H9 (cell line): Measurements from ENCODE around the gene SLC51B. TPM values are rescaled to one million over a fixed set of nuclear protein-coding genes. Genes with fewer than 3 reads are reported as not detected.

Source experiments
- DNase-seq: peaks from one replicate; pipeline ENCODE4 v3.0.0-alpha.2; 2017
- H2AFZ ChIP-seq: one replicate; pipeline ENCODE4 v1.6.1; 2013; ENCODE audit warnings: mild to moderate bottlenecking, low read length, control low read depth, moderate library complexity
- H2AK5ac ChIP-seq: 2 replicates; pipeline ENCODE4 v1.6.1; 2013; ENCODE audit warnings: low read length, control low read depth, mixed read lengths; ENCODE audit not compliant: insufficient read length
- H2BK120ac ChIP-seq: one replicate; pipeline ENCODE4 v1.6.1; 2013; ENCODE audit warnings: low read depth, mild to moderate bottlenecking, low read length, control low read depth, inconsistent platforms; ENCODE audit not compliant: poor library complexity, severe bottlenecking
- H2BK12ac ChIP-seq: 2 replicates; pipeline ENCODE4 v1.6.1; 2013; ENCODE audit warnings: low read length, control low read depth, mixed read lengths, low read depth; ENCODE audit not compliant: insufficient read length
- H2BK15ac ChIP-seq: 2 replicates; pipeline ENCODE4 v1.6.1; 2013; ENCODE audit warnings: low read depth, low read length, control low read depth
- H2BK20ac ChIP-seq: one replicate; pipeline ENCODE4 v1.6.1; 2013; ENCODE audit warnings: low read depth, mild to moderate bottlenecking, low read length, control low read depth, inconsistent platforms; ENCODE audit not compliant: poor library complexity, severe bottlenecking
- H2BK5ac ChIP-seq: 2 replicates; pipeline ENCODE4 v1.6.1; 2013; ENCODE audit warnings: low read length, control low read depth, mixed read lengths; ENCODE audit not compliant: insufficient read length
- H3K14ac ChIP-seq: 2 replicates; pipeline ENCODE4 v1.6.1; 2013; ENCODE audit warnings: low read length, control low read depth; ENCODE audit not compliant: insufficient read depth
- H3K18ac ChIP-seq: 2 replicates; pipeline ENCODE4 v1.6.1; 2013; ENCODE audit warnings: low read depth, mild to moderate bottlenecking, mixed read lengths, low read length, control low read depth; ENCODE audit not compliant: insufficient read length
- H3K23ac ChIP-seq: 2 replicates; pipeline ENCODE4 v1.6.1; 2013; ENCODE audit warnings: low read length, control low read depth, mixed read lengths, low read depth; ENCODE audit not compliant: insufficient read length
- H3K23me2 ChIP-seq: 2 replicates; pipeline ENCODE4 v1.6.1; 2013; ENCODE audit warnings: low read depth, mild to moderate bottlenecking, mixed read lengths, low read length, control low read depth; ENCODE audit not compliant: insufficient read length, poor library complexity, severe bottlenecking
- H3K27ac ChIP-seq: 2 replicates; pipeline ENCODE4 v1.5.1; 2013; ENCODE audit warnings: low read length, control low read depth, mixed read lengths, low read depth; ENCODE audit not compliant: insufficient read length
- H3K27me3 ChIP-seq: 2 replicates; pipeline ENCODE4 v1.6.1; 2013; ENCODE audit warnings: low read length, control low read depth, inconsistent platforms; ENCODE audit not compliant: insufficient read depth
- H3K4ac ChIP-seq: 2 replicates; pipeline ENCODE4 v1.6.1; 2013; ENCODE audit warnings: low read depth, mild to moderate bottlenecking, control low read depth, inconsistent platforms, low read length, moderate library complexity
- H3K4me1 ChIP-seq: 2 replicates; pipeline ENCODE4 v1.6.1; 2013; ENCODE audit warnings: low read length, control low read depth, inconsistent platforms; ENCODE audit not compliant: insufficient read depth
- H3K4me2 ChIP-seq: 2 replicates; pipeline ENCODE4 v1.6.1; 2013; ENCODE audit warnings: low read length, control low read depth, mixed read lengths; ENCODE audit not compliant: insufficient read length, insufficient read depth
- H3K56ac ChIP-seq: 2 replicates; pipeline ENCODE4 v1.6.1; 2013; ENCODE audit warnings: low read depth, mild to moderate bottlenecking, mixed read lengths, low read length, control low read depth; ENCODE audit not compliant: insufficient read length
- H3K79me1 ChIP-seq: 2 replicates; pipeline ENCODE4 v1.6.1; 2013; ENCODE audit warnings: low read depth, mild to moderate bottlenecking, moderate library complexity, low read length, control low read depth, inconsistent platforms; ENCODE audit not compliant: insufficient read depth, poor library complexity, severe bottlenecking
- H3K79me2 ChIP-seq: 2 replicates; pipeline ENCODE4 v1.6.1; 2013; ENCODE audit warnings: low read length, control low read depth, inconsistent platforms; ENCODE audit not compliant: insufficient read depth
- H3K9ac ChIP-seq: 2 replicates; pipeline ENCODE4 v1.6.1; 2013; ENCODE audit warnings: low read length, control low read depth, mixed read lengths; ENCODE audit not compliant: insufficient read length; ENCODE audit errors: extremely low read depth
- H3K9me3 ChIP-seq: one replicate; pipeline ENCODE4 v1.6.1; 2013; ENCODE audit warnings: low read depth, low read length, inconsistent platforms; ENCODE audit not compliant: control insufficient read depth
- H3T11ph ChIP-seq: one replicate; pipeline ENCODE4 v1.6.1; 2013; ENCODE audit warnings: mild to moderate bottlenecking, low read length, control low read depth, inconsistent platforms
- H4K20me1 ChIP-seq: one replicate; pipeline ENCODE4 v1.6.1; 2013; ENCODE audit not compliant: control insufficient read depth, insufficient read length, insufficient read depth
- H4K5ac ChIP-seq: 2 replicates; pipeline ENCODE4 v1.6.1; 2013; ENCODE audit warnings: low read depth, mild to moderate bottlenecking, mixed read lengths, low read length, control low read depth; ENCODE audit not compliant: insufficient read length
- H4K8ac ChIP-seq: replicated peaks from 2 replicates; pipeline ENCODE4 v1.6.1; 2013; ENCODE audit warnings: low read length, control low read depth, mixed read lengths, low read depth; ENCODE audit not compliant: insufficient read length
- H4K91ac ChIP-seq: 2 replicates; pipeline ENCODE4 v1.6.1; 2013; ENCODE audit warnings: low read depth, mild to moderate bottlenecking, moderate library complexity, mixed read lengths, low read length, control low read depth; ENCODE audit not compliant: insufficient read length
- H3K27ac Mint-ChIP-seq, 3 experiments: 2 replicates in 2 of 3; 3 replicates in 1 of 3; pipeline ENCODE4 v1.8.0; 2020 to 2021; ENCODE audit warnings: mixed read lengths in 3 of 3, mild to moderate bottlenecking in 1 of 3, moderate library complexity in 1 of 3
- H3K27me3 Mint-ChIP-seq: 2 replicates; pipeline ENCODE4 v1.8.0; 2021; ENCODE audit warnings: low read depth, mild to moderate bottlenecking, moderate library complexity, mixed read lengths
- H3K36me3 Mint-ChIP-seq, 3 experiments: 2 replicates in 2 of 3; 3 replicates in 1 of 3; pipeline ENCODE4 v1.8.0; 2020 to 2021; ENCODE audit warnings: low read depth in 3 of 3, mixed read lengths in 3 of 3; ENCODE audit not compliant: insufficient read depth in 1 of 3
- H3K4me1 Mint-ChIP-seq, 2 experiments: 2 replicates each; pipeline ENCODE4 v1.8.0; 2020; ENCODE audit warnings: mixed read lengths in 2 of 2
- H3K4me3 Mint-ChIP-seq, 2 experiments: 2 replicates in 1 of 2; 3 replicates in 1 of 2; pipeline ENCODE4 v1.8.0; 2020 to 2021; ENCODE audit warnings: mild to moderate bottlenecking in 2 of 2, mixed read lengths in 2 of 2, moderate library complexity in 1 of 2
- H3K9me3 Mint-ChIP-seq, 2 experiments: 2 replicates in 1 of 2; 3 replicates in 1 of 2; pipeline ENCODE4 v1.8.0; 2020; ENCODE audit warnings: mild to moderate bottlenecking in 2 of 2, mixed read lengths in 2 of 2, moderate library complexity in 1 of 2
- WGBS: extraction: QIAGEN DNeasy Blood & Tissue Kit; methylation state at CpG from one replicate; pipeline ENCODE4 v1.1.7; 2013; ENCODE audit warnings: missing lambda C conversion rate, low lambda C conversion rate, mixed read lengths; ENCODE audit not compliant: insufficient read length; ENCODE audit errors: extremely low coverage; 5-methylcytosine and 5-hydroxymethylcytosine counted together
- total RNA-seq: library from RNA; stranded (reverse); gene quantifications from 2 replicates; pipeline ENCODE4 v1.2.1, GENCODE V29; 2021
- TF ChIP-seq, protein P1 (sequence below): fragments of 200-600 bp; sonication (generic); conservative IDR thresholded peaks from 3 replicates; pipeline ENCODE4 v1.8.0; 2021; ENCODE audit warnings: antibody characterized with exemption, mild to moderate bottlenecking

Gene SLC51B
- total RNA-seq, 1 experiment from 2014 or later, result not detected

DNA sequence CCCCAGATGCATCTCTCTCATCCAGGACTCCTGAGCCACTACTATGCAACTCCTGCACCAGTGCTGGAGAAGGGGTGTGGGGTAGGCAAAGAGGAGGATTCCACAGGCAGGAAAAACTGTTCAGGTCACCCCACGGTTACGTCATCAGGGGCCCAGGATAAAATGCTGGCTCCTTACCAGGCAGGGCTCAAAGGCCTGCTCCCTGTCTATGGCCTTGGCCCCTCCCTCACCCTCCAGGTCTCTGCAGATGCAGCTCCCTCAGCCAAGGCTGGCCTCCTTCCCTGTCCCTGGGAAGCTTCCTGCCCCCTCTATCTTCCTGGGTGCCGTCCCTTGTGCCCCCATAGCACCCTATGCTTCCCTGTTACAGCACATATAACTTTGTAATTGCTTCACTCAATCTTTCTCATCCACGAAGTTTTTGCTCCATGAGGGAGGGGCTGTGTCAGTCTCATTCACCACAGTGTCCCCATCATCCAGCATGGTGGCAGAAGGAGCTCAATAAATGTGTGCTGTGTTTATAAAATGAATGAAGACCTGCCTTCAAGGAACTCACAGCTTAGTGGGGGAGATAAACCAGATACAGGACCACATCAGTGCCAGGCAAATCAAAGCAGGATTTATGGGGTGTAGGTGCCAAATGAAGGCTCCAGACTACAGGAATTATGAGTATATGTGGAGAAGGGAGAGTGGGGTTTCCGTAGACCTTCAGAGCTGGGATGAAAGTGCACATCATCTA lies 50.0 kb downstream of the SLC51B start:
- no peaks in the 10 kb centered on the region for H3K4me1 ChIP-seq
- DNase-seq, result no peak
- H3K4me1 Mint-ChIP-seq, result peaks cover 3 to 6% of the 10 kb centered on the region in 2 experiments; a peak in 2 of 4 replicates
- H2BK15ac ChIP-seq, result no peak overlapping the region
- no peak overlapping the region for H3K23ac ChIP-seq
- H3K27ac ChIP-seq, result no peak overlapping the region
- no peak overlapping the region for H3K56ac ChIP-seq
- H2AK5ac ChIP-seq, result no peak overlapping the region
- no peak overlapping the region for H2AFZ ChIP-seq
- no peak overlapping the region for H4K8ac ChIP-seq
- no peak overlapping the region for H4K91ac ChIP-seq
- H3K4me2 ChIP-seq, result no peak overlapping the region
- no peaks in the 10 kb centered on the region for H3K79me2 ChIP-seq
- no peak overlapping the region for H2BK5ac ChIP-seq
- H3K79me1 ChIP-seq, result no peaks in the 10 kb centered on the region
- no peaks in the 10 kb centered on the region for H3K9me3 Mint-ChIP-seq
- H3K36me3 Mint-ChIP-seq, result peaks cover 0 to 12% (median 8%) of the 10 kb centered on the region in 3 experiments; a peak in 6 of 7 replicates
- H3T11ph ChIP-seq, result no peak overlapping the region
- H2BK12ac ChIP-seq, result no peak overlapping the region
- H2BK120ac ChIP-seq, result no peak overlapping the region
- H3K23me2 ChIP-seq, result no peaks in the 10 kb centered on the region
- no CpG with 5 or more reads among the region's 5 CpGs for whole genome bisulfite sequencing
- no peak overlapping the region for H2BK20ac ChIP-seq
- H3K27me3 ChIP-seq, result no peaks in the 10 kb centered on the region
- no peak overlapping the region for H3K14ac ChIP-seq
- H3K18ac ChIP-seq, result no peak overlapping the region
- no peak overlapping the region for H3K4ac ChIP-seq
- H3K27ac Mint-ChIP-seq, result no peak overlapping the region
- H3K9me3 ChIP-seq, result no peaks in the 10 kb centered on the region
- TF ChIP-seq, protein P1, sequence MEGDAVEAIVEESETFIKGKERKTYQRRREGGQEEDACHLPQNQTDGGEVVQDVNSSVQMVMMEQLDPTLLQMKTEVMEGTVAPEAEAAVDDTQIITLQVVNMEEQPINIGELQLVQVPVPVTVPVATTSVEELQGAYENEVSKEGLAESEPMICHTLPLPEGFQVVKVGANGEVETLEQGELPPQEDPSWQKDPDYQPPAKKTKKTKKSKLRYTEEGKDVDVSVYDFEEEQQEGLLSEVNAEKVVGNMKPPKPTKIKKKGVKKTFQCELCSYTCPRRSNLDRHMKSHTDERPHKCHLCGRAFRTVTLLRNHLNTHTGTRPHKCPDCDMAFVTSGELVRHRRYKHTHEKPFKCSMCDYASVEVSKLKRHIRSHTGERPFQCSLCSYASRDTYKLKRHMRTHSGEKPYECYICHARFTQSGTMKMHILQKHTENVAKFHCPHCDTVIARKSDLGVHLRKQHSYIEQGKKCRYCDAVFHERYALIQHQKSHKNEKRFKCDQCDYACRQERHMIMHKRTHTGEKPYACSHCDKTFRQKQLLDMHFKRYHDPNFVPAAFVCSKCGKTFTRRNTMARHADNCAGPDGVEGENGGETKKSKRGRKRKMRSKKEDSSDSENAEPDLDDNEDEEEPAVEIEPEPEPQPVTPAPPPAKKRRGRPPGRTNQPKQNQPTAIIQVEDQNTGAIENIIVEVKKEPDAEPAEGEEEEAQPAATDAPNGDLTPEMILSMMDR, result no peak
- H3K9ac ChIP-seq, result no peak overlapping the region
- no peak overlapping the region for H3K4me3 Mint-ChIP-seq
- H3K27me3 Mint-ChIP-seq, result no peaks in the 10 kb centered on the region; the same call in 1 of the 2 replicates
- H4K20me1 ChIP-seq, result no peaks in the 10 kb centered on the region
- no peak overlapping the region for H4K5ac ChIP-seq
